ENCODE data around the gene ACAD11.

- TF ChIP-seq CTCF (IDR thresholded peaks at IDR 0.05) = no peak
- no peak for TF ChIP-seq POLR2A (IDR thresholded peaks at IDR 0.05)
Observed at GRCh38 chr3:132594498-132594897, 65.1 kb downstream of the ACAD11 start.

All from upper lobe of left lung (tissue), 4 donors.